HepG2 (cell line): ENCODE measurements around the gene RCBTB1. TPM values are rescaled to one million over a fixed set of nuclear protein-coding genes. Genes with fewer than 3 reads are reported as not detected.

ENCODE experiments used
- ATAC-seq: fragments of 200-7000 bp; cut with Tn5 transposase; 3 replicates; pipeline ENCODE4 v1.9.1; 2020; ENCODE audit warnings: mild to moderate bottlenecking, moderate library complexity
- BruUV-seq: library from RNA; stranded (reverse); fragments of 400-500 nt; replicated peaks from 2 replicates; lab custom pipeline; 2021; lab: Mats Ljungman, UMichigan
- CTCF ChIA-PET: fragments of 300-600 bp; formaldehyde crosslinking; extraction: SDS; loops from one replicate; lab custom pipeline; 2021; ENCODE audit warnings: low total read pairs, inconsistent platforms, low intra/inter-chr PET ratio; lab: Yijun Ruan, JAX
- POLR2A ChIA-PET: fragments of 350-600 bp; sonication (Branson Sonifier 250); formaldehyde crosslinking; loops from one replicate; lab custom pipeline; 2020; ENCODE audit warnings: antibody characterized with exemption, inconsistent platforms; lab: Yijun Ruan, JAX
- DNase-seq: peaks from one replicate; pipeline ENCODE4 v3.0.0-alpha.2; 2015; ENCODE audit warnings: low spot score
- FAIRE-seq: peaks from 3 replicates; lab custom pipeline; 2011; peaks lifted over from hg19 to GRCh38; lab: Jason Lieb, UNC
- H2AFZ ChIP-seq: one replicate; pipeline ENCODE4 v1.6.1; 2011; ENCODE audit warnings: low read length, inconsistent platforms
- H3K27ac ChIP-seq: fragments of 300-600 bp; 3 replicates; pipeline ENCODE4 v1.8.0; 2011; ENCODE audit warnings: mixed run types, mild to moderate bottlenecking, mixed read lengths, low read length, inconsistent platforms; ENCODE audit not compliant: insufficient read depth; ENCODE audit errors: extremely low read length
- H3K27me3 ChIP-seq, 2 experiments: fragments of 200-600 bp in 1 of 2; 2 replicates in 1 of 2; 3 replicates in 1 of 2; pipeline versions ENCODE4 v1.6.0 to v1.8.0; 2011; ENCODE audit warnings: low read length in 2 of 2, mild to moderate bottlenecking in 2 of 2, moderate library complexity in 2 of 2, inconsistent platforms in 1 of 2; ENCODE audit not compliant: insufficient read depth in 2 of 2, control insufficient read depth in 1 of 2
- H3K36me3 ChIP-seq, 2 experiments: fragments of 200-600 bp in 1 of 2; replicated peaks in 1 of 2; 2 replicates in 1 of 2; 3 replicates in 1 of 2; pipeline versions ENCODE4 v1.5.1 to v1.8.0; 2011; ENCODE audit warnings: low read length in 2 of 2, inconsistent platforms in 1 of 2; ENCODE audit not compliant: insufficient read depth in 2 of 2, control insufficient read depth in 1 of 2
- H3K4me1 ChIP-seq: 2 replicates; pipeline ENCODE4 v1.5.1; 2012; ENCODE audit warnings: low read length, inconsistent platforms; ENCODE audit not compliant: insufficient read depth
- H3K4me2 ChIP-seq: 2 replicates; pipeline ENCODE4 v1.6.0; 2011; ENCODE audit warnings: low read depth, low read length, inconsistent platforms
- H3K4me3 ChIP-seq, 3 experiments: fragments of 200-600 bp in 1 of 3; sonication (generic), shearing (Covaris generic) in 1 of 3; replicated peaks in 1 of 3; 2 replicates each; pipeline ENCODE4 v1.5.1; 2011 to 2016; ENCODE audit warnings: low read length in 3 of 3, inconsistent platforms in 2 of 3, low read depth in 2 of 3, mild to moderate bottlenecking in 2 of 3, control low read depth in 1 of 3, mixed read lengths in 1 of 3; ENCODE audit not compliant: insufficient read depth in 1 of 3
- H3K79me2 ChIP-seq: one replicate; pipeline ENCODE4 v1.6.1; 2011; ENCODE audit warnings: low read length, inconsistent platforms; ENCODE audit not compliant: insufficient read depth
- H3K9ac ChIP-seq: 2 replicates; pipeline ENCODE4 v1.6.0; 2011; ENCODE audit warnings: mild to moderate bottlenecking, low read depth, low read length, inconsistent platforms; ENCODE audit not compliant: insufficient read depth
- H3K9me3 ChIP-seq: 2 replicates; pipeline ENCODE4 v1.5.1; 2012; ENCODE audit warnings: mild to moderate bottlenecking, low read length
- H4K20me1 ChIP-seq: 2 replicates; pipeline ENCODE4 v1.6.0; 2011; ENCODE audit warnings: inconsistent platforms, mild to moderate bottlenecking, low read length, moderate library complexity; ENCODE audit not compliant: insufficient read depth
- ADNP ChIP-seq: sonication (generic); formaldehyde crosslinking; IDR thresholded peaks from 2 replicates; pipeline ENCODE4 v1.4.0; 2020; ENCODE audit warnings: missing genetic modification reagents
- DNMT1 ChIP-seq: sonication (generic); formaldehyde crosslinking; IDR thresholded peaks from 2 replicates; pipeline ENCODE4 v1.5.1; 2020; ENCODE audit warnings: mild to moderate bottlenecking, missing genetic modification reagents
- PPARG ChIP-seq: conservative IDR thresholded peaks from 2 replicates; pipeline ENCODE4 v1.6.1; 2016; ENCODE audit warnings: missing biosample characterization, missing genetic modification reagents
- SNAI1 ChIP-seq: sonication (generic); formaldehyde crosslinking; IDR thresholded peaks from 2 replicates; pipeline ENCODE4 v1.5.0; 2020; ENCODE audit warnings: mild to moderate bottlenecking, missing genetic modification reagents, borderline replicate concordance
- YY1 ChIP-seq: IDR thresholded peaks from 2 replicates; pipeline ENCODE4 v1.6.1; 2011; ENCODE audit warnings: low read length, low read depth, moderate library complexity, mild to moderate bottlenecking; ENCODE audit not compliant: insufficient read depth, insufficient replicate concordance
- ZNF121 ChIP-seq: sonication (generic); formaldehyde crosslinking; IDR thresholded peaks from 2 replicates; pipeline ENCODE4 v1.5.0; 2020; ENCODE audit warnings: mild to moderate bottlenecking, missing genetic modification reagents
- ZNF143 ChIP-seq: sonication (generic); formaldehyde crosslinking; IDR thresholded peaks from 2 replicates; pipeline ENCODE4 v1.4.0; 2020; ENCODE audit warnings: missing genetic modification reagents
- ZNF616 ChIP-seq: sonication (generic); formaldehyde crosslinking; IDR thresholded peaks from 2 replicates; pipeline ENCODE4 v1.5.0; 2020; ENCODE audit warnings: low read depth, mild to moderate bottlenecking, missing genetic modification reagents
- ZNF746 ChIP-seq: sonication (generic); formaldehyde crosslinking; IDR thresholded peaks from 2 replicates; pipeline ENCODE4 v1.8.0; 2022; ENCODE audit warnings: mild to moderate bottlenecking, missing genetic modification reagents
- WGBS: methylation state at CpG from one replicate; pipeline ENCODE4 v1.1.6; 2017; ENCODE audit warnings: low lambda C conversion rate; 5-methylcytosine and 5-hydroxymethylcytosine counted together
- in situ Hi-C: cut with HindIII; loops from 2 replicates; pipeline ENCODE4 v1.10.0; 2017; ENCODE audit warnings: low pct_unique_long_range_greater_than_20kb; ENCODE audit not compliant: extremely low pct_ligation_motif_present
- intact Hi-C: fragments of 100-400 bp; cut with micrococcal nuclease; formaldehyde crosslinking; loops from one replicate; pipeline ENCODE4 v1.10.0; 2022; ENCODE audit not compliant: unreplicated experiment
- polyA plus RNA-seq, 8 experiments: library from polyadenylated mRNA; depleted of rRNA in 3 of 8; stranded (reverse) in 7 of 8; unstranded in 1 of 8; fragments of >200 nt; fragmentation: Illumina TruSeq in 4 of 8; extraction: Trizol in 4 of 8; gene quantifications; 2 replicates each; pipeline versions ENCODE4 v1.2.1 to v1.2.3, GENCODE V29; 2011 to 2016; ENCODE audit warnings: low read depth in 4 of 8, missing spikeins in 1 of 8, mixed read lengths in 1 of 8; ENCODE audit not compliant: insufficient read depth in 1 of 8
- total RNA-seq, 5 experiments: library from RNA; depleted of rRNA; stranded (reverse); fragments of >200 nt; fragmentation: Illumina TruSeq; extraction: Trizol; gene quantifications; 2 replicates each; pipeline ENCODE4 v1.2.3, GENCODE V29; 2016; ENCODE audit warnings: low read depth in 1 of 5
- TF ChIP-seq, protein P1 (sequence below): sonication (generic); formaldehyde crosslinking; IDR thresholded peaks from 2 replicates; pipeline ENCODE4 v1.5.1; 2020; ENCODE audit warnings: mild to moderate bottlenecking, missing genetic modification reagents, moderate library complexity
- TF ChIP-seq, protein P2 (sequence below): sonication (generic); formaldehyde crosslinking; IDR thresholded peaks from 2 replicates; pipeline ENCODE4 v1.9.0; 2022; ENCODE audit warnings: missing genetic modification reagents, mild to moderate bottlenecking, borderline replicate concordance

RCBTB1 gene
- total and polyA plus RNA-seq, 2 of the 13 experiments (the other 11 are each of a cell fraction or from before 2014, with no cell fraction given) = 13.4 to 21.6 TPM

- Histone ChIP-seq H3K9me3 (no peaks in the 10 kb centered on the region), H3K4me2 (peak overlapping the region; percentile 43), H3K27me3 (no peaks in the 10 kb centered on the region), H3K4me1 (peaks cover 50% of the 10 kb centered on the region), H3K79me2 (no peaks in the 10 kb centered on the region), H3K27ac (no peak overlapping the region), H3K9ac (no peak overlapping the region), H4K20me1 (no peaks in the 10 kb centered on the region), H2AFZ (no peak overlapping the region), H3K36me3 (no peaks in the 10 kb centered on the region), H3K4me3 (no peak overlapping the region)
- DNase-seq (peak; percentile 48), ATAC-seq (no peak), FAIRE-seq (no peak)
- TF ChIP-seq DNMT1 (no peak), ZNF143 (CRISPR knock-in tag) (no peak), ADNP (CRISPR knock-in tag) (0 out of 2 replicates have a peak, but pooled peaks have one; percentile 21), YY1 (no peak), SNAI1 (CRISPR knock-in tag) (no peak), ZNF121 (CRISPR knock-in tag) (peak; percentile 86), PPARG (peak; percentile 59; the same call in 1 of the 2 replicates)
- CTCF ChIA-PET = no interaction called here
- intact Hi-C loops = no loop called here
- in situ Hi-C loops = no loop called here
- BruUV-seq = no TSS peak
- 31% methylated on average over 11 of the region's 11 CpGs for whole genome bisulfite sequencing
- POLR2A ChIA-PET = no interaction called here
Observed at GRCh38 chr13:49622174-49622946, 37.0 kb upstream of the RCBTB1 start.

DNA sequence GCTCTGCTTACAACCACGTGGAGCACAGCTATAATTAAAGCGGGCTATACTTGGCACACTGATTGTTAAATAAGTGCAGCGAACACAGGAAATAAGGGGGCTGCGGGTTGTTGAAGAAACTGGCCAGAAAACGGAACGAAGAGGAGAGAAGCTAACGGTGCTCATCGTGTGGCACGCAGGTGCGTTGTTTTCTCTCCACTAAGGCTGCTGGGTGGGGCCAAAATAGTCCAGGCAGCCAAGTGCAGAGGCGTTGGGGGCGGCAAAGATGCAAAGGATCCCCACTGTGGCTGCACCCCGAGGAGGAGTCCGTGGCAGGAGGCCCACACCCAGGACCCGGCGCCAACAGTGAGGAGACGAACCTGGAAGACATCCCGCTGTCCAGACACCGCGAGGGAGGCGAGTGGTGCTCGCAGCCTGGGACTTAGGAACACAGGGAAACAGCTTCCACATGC lies 34.8 kb upstream of the RCBTB1 start:
- no peaks in the 10 kb centered on the region for H3K36me3 ChIP-seq
- POLR2A ChIA-PET = no interaction called here
- peak overlapping the region; percentile 78 for H2AFZ ChIP-seq
- 31% methylated on average over 16 of the region's 22 CpGs for WGBS
- no peak for FAIRE-seq
- BruUV-seq = no TSS peak
- ATAC-seq = peak; percentile 29
- H3K4me3 ChIP-seq = peak overlapping the region; percentile 29 to 65 (median 45); a peak in 4 of 6 replicates
- in situ Hi-C loops (no loop called here), intact Hi-C loops (no loop called here)
- H3K9me3 ChIP-seq = no peaks in the 10 kb centered on the region
- CTCF ChIA-PET = no interaction called here
- no peaks in the 10 kb centered on the region for H4K20me1 ChIP-seq
- peaks cover 32% of the 10 kb centered on the region for H3K4me1 ChIP-seq
- DNase-seq = no peak
- no peaks in the 10 kb centered on the region for H3K27me3 ChIP-seq
- peak overlapping the region; percentile 46; the same call in 1 of the 2 replicates for H3K9ac ChIP-seq
- peak overlapping the region; percentile 71 for H3K4me2 ChIP-seq
- no peaks in the 10 kb centered on the region for H3K79me2 ChIP-seq
- no peak overlapping the region for H3K27ac ChIP-seq
- TF ChIP-seq, protein P1, sequence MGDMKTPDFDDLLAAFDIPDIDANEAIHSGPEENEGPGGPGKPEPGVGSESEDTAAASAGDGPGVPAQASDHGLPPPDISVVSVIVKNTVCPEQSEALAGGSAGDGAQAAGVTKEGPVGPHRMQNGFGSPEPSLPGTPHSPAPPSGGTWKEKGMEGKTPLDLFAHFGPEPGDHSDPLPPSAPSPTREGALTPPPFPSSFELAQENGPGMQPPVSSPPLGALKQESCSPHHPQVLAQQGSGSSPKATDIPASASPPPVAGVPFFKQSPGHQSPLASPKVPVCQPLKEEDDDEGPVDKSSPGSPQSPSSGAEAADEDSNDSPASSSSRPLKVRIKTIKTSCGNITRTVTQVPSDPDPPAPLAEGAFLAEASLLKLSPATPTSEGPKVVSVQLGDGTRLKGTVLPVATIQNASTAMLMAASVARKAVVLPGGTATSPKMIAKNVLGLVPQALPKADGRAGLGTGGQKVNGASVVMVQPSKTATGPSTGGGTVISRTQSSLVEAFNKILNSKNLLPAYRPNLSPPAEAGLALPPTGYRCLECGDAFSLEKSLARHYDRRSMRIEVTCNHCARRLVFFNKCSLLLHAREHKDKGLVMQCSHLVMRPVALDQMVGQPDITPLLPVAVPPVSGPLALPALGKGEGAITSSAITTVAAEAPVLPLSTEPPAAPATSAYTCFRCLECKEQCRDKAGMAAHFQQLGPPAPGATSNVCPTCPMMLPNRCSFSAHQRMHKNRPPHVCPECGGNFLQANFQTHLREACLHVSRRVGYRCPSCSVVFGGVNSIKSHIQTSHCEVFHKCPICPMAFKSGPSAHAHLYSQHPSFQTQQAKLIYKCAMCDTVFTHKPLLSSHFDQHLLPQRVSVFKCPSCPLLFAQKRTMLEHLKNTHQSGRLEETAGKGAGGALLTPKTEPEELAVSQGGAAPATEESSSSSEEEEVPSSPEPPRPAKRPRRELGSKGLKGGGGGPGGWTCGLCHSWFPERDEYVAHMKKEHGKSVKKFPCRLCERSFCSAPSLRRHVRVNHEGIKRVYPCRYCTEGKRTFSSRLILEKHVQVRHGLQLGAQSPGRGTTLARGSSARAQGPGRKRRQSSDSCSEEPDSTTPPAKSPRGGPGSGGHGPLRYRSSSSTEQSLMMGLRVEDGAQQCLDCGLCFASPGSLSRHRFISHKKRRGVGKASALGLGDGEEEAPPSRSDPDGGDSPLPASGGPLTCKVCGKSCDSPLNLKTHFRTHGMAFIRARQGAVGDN (CRISPR knock-in tag) = peak; percentile 71
- TF ChIP-seq, protein P2, sequence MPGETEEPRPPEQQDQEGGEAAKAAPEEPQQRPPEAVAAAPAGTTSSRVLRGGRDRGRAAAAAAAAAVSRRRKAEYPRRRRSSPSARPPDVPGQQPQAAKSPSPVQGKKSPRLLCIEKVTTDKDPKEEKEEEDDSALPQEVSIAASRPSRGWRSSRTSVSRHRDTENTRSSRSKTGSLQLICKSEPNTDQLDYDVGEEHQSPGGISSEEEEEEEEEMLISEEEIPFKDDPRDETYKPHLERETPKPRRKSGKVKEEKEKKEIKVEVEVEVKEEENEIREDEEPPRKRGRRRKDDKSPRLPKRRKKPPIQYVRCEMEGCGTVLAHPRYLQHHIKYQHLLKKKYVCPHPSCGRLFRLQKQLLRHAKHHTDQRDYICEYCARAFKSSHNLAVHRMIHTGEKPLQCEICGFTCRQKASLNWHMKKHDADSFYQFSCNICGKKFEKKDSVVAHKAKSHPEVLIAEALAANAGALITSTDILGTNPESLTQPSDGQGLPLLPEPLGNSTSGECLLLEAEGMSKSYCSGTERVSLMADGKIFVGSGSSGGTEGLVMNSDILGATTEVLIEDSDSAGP (CRISPR knock-in tag) = no peak
- TF ChIP-seq ZNF746 (CRISPR knock-in tag) (no peak), ZNF616 (CRISPR knock-in tag) (no peak)
